Hematopoietic multipotent progenitor cell treated with erythropoietin and hydrocortisone succinate and interleukin-3 and kit ligand, for 6 days (in vitro differentiated cells): ENCODE measurements around the gene SLC6A6.

Experiments used
- DNase-seq: peaks from one replicate; pipeline ENCODE4 v3.0.0-alpha.2; 2015

Gene SLC6A6

DNA sequence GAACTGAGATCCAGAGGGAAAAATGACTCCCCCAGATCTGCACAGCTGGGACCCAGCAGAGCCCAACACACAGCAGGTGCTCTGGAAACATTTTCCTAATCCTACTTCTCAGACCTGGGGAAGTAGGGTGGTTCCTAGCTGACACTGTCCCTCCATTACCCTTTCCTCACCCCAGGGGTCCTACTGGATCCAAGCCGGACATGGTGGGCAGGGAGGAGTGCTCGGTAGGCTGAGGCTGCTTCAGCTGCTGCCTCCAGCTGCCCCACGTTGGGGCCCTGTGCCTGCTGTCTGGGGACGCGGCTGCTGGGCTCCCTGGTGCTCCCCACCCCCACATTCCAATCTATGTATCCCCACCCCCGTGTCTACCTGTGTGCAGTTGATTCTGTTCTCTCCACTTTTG lies 29.8 kb upstream of the SLC6A6 start:
- no peak for DNase-seq

DNA sequence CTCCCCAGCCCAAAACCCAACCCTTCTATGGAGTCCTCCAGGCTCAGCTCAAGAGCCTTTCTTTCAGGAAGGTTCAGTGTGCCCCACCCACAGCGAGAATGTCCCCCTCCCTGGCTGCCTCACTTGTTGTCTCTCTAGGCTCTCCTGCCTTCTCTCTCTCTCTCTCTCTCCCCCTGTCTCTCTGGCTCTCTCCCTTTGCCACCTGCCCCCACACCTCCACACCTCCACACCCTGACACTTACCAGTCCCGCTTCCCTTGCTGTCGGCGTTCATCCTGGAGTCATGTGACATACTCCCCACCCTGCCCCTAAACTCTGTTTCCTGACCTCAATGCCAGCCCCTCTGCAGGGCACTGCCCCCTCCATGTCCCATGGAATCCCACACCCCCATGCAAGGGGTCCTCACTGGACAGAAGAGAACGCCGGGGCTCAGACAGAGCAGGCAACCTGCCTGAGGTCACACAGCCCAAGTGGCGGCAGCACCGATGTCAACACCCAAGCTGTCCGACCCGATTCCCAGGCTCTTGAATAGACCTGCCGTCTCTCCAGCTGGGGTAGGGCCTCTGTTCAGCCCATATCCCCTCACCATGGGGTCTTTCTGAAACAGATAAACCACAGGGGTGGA lies 28.5 kb upstream of the SLC6A6 start:
- no peak for DNase-seq

DNA sequence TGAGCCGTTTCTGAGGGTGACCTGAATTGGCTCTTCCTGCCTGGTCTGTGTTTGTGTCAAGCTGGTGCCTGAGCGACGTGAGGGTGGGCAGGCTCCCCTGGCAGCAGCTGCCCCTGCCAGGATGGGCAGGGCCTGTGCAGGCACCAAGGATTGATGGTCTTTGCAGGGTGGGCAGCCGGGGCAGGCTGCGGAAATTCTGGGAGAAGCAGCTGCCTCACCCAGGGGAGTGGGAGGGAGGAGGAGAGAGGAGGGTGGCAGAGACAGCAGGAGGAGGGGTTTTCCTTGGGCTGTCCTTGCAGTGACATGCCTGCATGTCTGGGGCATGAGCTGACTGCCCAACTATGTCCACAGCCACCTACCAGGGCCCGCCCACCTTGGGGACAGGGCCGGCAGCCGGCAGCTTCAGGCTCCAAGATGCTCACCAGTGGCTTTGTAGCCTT lies 27.9 kb upstream of the SLC6A6 start:
- DNase-seq, result no peak

DNA sequence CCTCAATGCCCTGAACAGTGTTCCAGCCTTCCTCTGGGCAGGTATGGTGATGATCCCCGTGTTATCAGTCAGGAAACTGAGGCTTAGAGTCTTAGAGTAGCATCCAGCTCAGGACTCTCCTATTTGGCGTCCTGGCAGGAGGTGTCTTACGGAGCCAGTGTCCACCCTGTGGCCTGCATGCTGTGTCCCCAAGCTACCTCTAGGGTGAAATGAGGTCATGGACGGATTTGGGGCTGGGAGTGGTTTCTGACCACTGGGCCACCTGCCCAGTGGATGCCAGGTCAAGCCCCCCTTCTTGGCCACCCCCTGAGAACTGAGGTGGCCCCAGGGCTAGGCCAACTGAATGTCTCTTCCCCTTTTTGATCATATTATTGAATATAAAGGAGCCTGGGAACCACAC lies 27.2 kb upstream of the SLC6A6 start:
- DNase-seq, result no peak

DNA sequence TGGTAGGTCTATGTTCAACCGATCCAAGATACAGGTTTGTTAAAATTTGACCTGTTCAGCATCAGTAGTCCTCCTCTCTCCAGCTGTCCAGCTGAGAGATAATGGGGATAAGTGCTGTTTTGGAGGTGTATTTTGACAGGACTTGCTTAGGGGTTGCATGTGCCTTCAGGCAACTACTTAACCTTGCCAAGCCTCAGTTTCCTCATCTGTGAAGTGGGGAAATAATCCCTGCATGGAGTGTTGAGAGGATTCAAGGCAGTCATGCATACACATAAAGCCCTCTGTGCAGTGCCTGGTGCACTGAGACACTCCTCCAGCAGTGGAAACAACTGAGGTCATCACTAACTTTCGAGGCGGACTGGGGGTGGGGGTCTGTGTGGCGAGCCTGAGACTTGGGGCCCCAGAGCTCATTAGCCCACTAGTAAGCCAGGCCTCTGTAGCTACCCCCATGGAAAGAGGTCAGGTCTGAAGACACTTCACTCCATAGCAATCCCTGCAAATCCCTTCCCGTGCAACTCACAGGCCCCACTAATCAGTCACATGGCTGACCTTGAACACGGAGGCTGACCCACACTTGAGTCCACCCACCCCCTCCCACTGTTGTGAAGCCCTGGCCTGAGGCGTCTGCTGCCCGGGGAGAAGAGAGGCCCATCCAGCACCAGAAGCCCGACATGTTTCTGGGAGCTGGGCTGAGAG lies 25.9 kb upstream of the SLC6A6 start:
- no peak for DNase-seq

DNA sequence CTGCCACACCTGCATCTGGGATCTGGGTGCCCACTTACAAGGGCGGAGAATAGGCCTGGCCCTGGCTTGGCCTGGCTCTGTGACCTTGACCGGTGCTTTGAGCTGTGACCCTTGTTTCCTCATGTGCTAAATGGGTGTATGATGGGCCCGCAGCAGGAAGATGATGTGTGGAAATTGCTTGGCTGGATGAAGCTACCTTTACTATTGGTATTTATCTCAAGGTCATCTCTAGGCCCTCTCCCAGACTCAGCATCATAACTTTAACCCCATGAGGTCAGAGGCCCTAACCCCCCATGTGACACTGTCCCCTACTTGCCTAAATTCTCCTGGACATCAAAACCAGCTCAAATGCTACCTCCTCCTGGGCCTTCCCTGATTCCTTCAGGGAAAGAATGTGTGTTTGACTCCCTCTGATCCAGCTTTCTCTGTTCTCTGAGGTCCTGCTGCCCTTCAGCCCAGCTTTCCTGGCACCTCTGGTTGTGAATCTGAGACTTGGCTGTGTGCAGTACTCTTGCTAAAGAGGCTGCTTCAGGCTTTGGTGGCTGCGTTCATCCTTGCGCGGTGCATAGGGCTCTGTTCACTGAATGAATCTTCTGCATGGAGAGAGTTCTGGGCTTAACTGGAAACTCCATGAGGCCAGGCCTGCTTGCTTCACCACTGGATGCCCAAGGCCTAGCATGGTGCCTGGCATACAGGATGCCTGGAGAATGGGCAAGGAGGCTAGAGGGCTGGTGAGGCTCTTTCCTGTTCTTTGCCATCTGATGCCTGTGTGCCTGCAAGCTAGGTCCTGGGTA lies 25.2 kb upstream of the SLC6A6 start:
- DNase-seq, result no peak

DNA sequence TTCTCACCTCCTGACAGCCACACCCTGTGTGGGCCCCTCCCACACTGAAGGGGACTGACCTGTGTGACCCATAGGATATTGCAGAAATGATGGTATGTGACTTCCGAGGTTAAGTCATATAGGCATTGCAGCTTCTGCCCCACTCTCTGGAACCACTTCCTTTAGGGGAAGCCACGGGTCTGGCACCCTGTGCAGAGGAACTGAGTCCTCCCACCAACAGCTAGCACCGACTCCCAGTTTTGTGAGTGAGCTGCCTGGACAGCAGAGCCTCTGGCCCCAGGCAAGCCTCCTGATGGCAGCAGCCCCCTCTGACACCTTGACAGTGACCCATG lies 24.6 kb upstream of the SLC6A6 start:
- DNase-seq, result peak; percentile 65

DNA sequence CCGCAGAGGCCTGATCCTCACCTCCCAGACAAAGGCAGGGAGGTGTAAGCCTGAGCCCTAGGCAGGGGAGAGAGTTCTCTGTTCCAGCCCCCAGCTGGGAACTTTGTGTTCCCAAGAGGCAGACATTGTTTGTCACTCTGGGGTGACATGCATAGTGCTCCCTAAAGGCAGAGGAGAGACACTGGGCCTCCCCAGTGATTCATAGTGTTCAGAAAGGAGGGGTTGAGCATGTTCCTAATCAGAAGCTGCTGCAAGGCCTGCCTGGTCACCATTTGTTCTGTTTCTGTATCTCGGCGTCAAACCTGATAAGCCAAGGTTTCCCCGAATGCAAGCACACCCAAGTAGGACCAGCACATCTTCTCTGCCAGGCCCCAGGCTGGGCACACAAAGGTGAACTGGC lies 24.0 kb upstream of the SLC6A6 start:
- no peak for DNase-seq

DNA sequence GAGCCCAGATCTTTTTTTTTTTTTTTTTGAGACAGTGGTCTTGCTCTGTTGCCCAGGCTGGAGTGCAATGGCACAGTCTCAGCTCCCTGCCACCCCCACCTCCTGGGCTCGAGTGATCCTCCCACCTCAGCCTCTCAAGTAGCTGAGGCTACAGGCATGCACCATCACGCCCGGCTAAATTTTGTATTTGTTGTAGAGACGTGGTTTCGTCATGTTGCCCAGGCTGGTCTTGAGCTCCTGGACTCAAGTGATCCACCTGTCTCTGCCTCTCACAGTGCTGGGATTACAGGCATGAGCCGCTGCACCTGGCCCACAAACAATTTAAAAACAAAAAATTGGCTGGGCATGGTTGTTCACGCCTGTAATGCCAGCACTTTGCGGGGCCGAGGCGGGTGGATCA lies 22.6 kb upstream of the SLC6A6 start:
- DNase-seq, result no peak

DNA sequence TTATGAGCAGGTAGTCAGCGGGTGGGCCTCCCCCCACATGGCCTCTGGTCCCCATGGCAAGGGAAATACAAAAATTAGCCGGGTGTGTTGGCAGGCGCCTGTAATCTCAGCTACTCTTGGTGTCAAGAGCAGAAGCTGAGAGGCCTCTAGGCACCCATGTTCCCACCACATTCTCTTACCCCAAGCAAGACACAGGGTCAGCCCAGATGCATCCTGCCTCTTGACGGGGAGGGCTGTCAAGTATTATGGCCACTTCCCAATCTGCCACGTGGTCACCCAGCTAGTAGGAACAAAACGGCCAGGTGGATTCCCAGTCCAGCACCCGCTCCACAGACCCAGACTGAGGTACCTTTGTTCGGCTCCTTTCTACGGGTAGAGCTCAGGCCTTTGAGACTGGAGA lies 16.2 kb upstream of the SLC6A6 start:
- DNase-seq, result no peak

DNA sequence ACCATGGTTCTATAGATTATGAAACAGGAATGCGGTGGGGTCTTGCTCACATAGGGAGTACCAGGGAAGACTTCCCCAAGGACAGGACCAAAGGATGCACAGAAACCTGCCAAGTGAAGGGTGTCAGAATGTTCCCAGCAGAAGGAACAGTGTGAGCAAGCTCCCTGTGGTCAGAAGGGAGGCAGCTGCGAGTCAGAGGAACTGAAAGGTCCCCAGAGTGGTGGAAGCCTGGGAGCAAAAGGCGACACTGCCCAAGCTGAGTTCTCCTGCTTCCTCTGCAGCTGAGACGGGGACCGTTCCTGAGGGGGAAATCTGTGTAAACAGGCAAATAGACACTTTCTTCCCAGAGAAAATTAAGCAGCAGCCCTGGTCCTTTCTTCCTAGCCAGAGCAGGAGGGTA lies 14.2 kb upstream of the SLC6A6 start:
- DNase-seq, result no peak

DNA sequence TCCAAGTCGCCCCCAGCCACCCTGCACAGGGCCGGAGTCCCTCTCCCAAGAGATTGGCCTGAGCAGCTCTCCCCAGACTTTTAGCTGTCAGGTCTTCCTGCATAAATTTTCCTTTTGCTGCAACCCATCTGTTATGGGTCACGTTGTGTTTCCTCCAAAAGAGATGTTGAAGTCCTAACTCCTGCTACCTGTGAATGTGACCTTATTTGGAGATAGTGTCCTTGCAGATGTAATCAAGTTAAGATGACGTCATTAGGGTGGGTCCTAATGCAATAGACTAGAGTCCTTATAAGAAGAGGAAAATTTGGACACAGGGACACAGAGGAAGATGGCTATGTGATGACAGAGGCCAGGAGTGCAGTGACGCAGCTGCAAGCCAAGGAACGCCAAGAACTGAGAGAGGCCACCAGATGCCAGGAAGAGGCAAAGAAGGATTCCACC lies 13.2 kb upstream of the SLC6A6 start:
- DNase-seq, result no peak

DNA sequence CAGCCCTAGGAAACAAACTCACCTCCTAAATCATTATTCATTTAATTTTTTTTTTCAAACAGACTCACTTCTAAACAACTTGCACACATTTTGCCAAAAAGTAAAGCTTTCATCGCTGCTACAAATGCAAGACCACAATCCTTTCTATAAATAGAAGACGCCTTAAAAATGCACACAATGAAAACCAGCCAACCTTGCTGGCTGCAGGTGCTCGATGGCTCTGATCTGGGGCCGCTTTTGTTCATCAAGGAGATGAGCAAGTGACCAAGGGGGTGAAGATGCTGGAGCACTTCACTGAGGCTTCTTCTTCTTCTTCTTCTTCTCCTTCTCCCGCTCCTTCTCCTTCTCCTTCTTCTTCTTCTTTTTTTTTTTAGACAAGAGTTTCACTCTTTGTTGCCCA lies 12.7 kb upstream of the SLC6A6 start:
- DNase-seq, result no peak

DNA sequence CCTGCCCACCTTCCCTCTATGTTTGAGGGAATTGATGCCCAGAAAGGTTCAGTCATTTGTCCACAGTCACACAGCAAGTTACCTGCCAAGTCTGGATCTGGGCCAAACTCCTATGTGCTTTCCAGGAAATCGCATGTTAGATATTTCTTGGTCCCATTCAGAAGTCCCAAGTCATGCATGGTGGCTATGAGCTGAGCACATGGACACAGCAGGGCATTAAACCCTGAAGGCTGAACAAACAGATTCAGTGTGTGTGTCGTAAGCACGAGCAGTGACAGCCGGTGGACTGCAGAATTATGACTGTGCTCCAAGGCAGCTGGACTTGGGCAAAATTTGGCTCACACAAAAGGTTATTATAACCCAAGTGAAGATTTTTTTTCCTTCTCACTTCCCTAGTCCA lies 11.4 kb upstream of the SLC6A6 start:
- peak; percentile 19 for DNase-seq

DNA sequence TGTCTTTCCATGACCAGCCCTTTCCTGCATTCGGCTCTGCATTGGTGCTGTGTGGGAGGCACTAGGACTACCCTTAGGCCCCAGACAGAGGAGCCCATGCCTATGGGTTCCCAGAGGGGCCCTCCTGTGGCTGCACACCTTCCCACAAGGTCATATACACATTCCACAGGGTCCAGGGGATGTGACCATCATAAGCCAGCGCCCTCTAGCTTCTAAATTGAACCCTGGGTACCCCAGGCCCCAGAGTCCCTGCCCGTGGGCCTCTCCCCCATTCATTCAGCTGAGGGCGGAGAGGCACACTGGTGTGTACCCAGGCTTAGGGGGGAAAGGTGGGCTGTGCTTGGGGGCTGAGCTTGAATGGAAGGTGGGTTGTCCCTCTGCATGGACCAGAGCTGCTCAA lies 10.2 kb upstream of the SLC6A6 start:
- no peak for DNase-seq

DNA sequence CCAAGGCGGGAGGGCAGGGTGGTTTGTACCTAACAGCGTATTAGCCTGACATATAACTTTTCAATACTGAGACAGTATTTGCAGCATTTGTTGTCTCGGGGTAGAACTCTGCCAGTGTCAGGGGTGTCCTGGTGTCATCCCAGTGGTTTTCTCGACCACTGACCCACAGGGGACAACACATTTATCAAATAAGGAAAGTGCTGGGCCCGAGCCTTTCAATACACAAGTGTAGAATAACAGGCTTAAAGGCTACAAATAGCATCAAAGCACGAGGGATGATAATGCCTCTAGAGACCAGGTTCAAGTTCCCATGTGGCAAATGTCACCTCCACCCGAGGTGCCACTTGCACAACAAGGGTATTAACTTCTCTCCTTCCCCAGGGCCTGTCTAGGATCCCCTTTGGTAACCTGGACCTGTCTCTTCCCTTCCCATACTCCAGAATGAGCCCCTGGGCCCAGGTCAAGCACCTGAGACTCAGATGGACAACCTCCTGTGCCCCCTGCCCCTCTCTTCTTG lies 9.5 kb upstream of the SLC6A6 start:
- DNase-seq, result no peak

DNA sequence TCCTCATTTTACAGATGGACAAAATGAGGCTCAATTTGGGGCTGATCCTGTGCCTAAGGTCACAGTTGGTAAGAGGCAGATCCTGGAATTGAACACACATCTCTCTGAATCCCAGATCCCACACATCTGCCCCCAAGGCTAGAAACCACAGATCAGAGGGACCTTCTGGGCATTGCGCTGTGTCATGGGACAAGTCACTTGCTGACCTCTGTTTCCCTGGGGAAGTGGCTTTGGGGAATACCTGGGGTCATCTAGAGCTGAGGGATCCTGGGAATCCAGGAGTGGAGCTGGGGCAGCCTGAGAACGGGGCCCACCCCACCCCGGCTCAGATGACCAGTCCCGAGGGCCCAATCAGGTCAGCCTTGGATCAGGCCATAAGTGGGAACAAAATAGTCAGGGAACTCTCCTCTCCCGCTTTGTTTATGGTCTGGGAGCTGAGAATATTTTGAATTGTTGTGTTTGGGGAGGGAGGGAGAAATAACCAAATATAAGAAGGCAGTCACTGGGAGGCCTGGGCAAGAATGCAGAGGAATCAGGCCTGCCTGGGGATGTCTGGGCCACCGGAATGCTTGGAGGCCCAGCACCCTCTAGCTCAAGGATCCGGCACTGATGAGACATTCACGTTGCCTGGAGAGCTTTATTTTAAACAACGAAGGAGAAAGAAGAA lies 8.8 kb upstream of the SLC6A6 start:
- DNase-seq, result no peak

DNA sequence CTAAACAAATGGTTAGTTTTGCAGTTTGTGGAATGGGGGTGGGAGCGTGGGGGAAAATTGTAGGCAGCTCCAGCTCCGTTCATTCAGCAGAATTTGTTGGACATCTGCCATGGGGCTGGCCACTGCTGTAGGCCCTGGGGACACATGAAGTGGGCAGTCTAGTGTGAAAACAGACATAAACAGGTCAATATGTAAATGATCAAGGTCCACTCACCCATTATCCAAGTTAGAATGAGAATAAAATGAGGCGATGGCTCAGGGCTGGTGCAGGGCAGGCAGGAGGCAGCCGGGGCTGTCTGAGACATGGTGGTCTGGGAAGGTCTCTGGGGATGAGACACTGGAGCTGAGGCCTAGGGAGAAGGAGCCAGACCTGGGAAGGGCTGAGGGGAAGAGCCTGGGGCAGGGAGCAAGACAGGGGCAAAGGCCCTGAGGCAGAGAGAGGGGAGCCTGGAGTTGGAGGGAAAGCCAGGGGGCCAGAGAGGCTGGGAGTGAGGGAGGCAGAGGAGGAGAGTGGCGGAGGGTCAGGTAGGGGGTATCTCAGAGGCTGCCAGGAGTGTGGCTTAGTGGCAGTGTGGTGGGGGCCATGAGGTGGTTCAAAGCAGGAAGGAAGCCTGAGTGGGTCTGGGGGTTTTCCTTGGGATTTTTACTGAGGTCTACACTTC lies 6.2 kb upstream of the SLC6A6 start:
- no peak for DNase-seq

DNA sequence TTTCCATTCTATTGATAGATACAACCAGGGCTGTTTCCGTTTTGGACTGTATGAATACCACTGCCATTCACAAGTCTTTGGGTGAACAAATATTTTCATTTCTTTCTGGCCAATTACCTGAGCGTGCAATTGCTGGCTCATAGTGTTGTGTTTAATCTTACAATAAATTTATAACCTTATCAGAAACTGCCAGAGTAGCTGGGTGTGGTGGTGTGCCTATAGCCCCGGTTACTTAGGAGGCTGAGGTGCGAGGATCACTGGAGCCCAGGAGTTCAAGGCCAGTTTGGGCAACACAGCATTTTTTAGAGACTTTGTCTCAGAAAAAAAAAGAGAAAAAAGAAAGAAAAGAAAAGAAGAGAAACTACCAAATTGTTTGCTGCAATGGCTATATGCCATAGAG lies 5.4 kb upstream of the SLC6A6 start:
- DNase-seq, result peak; percentile 46

DNA sequence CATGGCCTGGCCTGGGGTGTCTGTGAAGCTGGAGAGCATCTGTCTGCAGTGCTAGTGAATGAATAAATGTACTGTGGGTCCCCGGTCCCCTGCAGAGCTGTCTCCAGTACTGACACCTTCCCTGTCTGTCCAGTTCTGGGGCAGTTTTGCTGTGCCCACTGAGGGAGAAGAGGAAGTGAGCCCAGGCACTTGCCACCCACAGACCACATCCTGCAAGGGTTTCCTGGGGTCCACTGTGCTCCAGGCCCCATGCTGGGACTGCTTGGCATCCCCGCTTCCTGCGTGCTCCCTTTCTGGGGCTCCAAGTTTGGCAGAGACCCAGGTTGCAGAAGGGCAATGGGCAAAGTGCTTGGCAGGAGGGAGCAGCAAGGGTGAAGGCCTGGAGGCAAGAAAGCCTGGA lies 4.9 kb upstream of the SLC6A6 start:
- DNase-seq, result peak; percentile 53

DNA sequence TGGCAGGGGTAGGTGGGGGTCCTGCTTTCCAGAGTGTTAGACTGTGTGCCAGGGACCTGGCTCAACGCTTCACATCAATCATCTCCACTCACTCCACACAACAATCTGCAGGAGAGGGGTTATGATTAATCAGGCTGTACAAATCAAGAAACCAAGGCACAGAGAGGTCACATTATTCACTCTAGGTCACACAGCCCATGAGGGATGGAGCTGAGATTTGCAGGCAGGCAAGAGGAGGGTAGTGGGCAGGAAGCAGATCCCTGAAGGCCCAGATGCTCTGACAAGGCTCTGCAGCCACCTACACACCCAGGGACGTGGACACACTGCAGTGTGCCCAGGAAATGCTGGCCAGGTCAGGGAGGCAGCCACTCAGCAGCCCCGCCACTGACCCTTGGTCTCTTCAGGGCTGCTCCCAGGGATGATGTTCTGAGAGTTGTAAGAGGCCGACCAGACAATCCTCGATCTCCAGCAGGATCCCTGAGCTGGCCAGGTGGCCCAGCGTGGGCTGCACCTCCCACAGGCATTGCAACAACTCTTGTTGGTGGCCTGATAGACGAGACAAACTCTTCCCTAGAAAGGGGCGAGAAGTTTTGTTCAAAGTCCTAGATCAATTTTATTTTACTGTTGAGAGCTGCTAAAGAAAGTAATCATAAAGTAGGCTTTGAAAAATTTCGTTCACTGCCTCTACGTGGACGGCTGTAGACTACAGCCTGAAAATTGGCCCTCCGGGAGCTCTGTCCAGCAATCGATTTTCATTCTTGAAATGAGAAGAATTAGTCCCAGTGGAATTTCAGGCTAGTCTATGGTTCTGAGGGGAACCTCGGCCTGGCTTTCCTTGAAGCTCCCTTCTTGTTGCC lies 4.2 kb upstream of the SLC6A6 start:
- no peak for DNase-seq

DNA sequence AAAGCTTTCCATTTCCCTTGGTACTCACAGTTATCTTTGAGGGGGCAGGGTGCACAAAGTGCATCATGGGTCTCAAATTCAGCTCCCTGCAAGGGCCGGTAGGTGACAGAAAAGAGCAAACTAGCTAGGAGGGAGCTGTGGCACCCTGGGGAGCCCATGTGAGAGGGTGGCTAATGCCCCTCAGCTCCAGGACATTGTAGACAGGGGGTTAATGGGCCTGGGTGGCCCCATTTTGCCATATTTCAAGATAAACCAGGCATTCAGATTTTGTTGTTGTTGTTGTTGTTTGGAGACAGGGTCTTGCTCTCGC lies 3.7 kb upstream of the SLC6A6 start:
- DNase-seq, result no peak
